ENCODE results near the gene OR51E1.

OR51E1 gene, protein sequence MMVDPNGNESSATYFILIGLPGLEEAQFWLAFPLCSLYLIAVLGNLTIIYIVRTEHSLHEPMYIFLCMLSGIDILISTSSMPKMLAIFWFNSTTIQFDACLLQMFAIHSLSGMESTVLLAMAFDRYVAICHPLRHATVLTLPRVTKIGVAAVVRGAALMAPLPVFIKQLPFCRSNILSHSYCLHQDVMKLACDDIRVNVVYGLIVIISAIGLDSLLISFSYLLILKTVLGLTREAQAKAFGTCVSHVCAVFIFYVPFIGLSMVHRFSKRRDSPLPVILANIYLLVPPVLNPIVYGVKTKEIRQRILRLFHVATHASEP

DNA sequence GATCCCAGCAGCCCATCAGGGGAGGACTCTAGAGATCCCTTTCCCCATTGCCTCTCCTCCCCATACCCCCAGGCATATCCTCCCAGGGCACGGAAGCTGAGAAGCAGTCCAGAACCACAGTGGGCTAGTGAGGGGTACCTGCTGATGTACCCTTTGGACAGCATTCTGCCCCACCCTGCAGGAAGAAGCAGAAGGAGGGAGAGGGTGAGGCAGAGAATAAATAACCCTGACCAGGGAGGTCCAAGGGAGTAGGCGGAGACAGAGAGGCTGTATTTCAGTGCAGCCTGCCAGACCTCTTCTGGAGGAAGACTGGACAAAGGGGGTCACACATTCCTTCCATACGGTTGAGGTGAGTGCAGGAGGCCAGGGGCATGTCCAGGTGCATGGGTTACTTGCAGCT lies at the start of gene OR51E1:
OR51E1 (plus strand) TSS at position 301 of the 400 bp plus-strand sequence. CDS start 8,545 bp downstream, outside the sequence.
- DNase-seq: no peak

DNA sequence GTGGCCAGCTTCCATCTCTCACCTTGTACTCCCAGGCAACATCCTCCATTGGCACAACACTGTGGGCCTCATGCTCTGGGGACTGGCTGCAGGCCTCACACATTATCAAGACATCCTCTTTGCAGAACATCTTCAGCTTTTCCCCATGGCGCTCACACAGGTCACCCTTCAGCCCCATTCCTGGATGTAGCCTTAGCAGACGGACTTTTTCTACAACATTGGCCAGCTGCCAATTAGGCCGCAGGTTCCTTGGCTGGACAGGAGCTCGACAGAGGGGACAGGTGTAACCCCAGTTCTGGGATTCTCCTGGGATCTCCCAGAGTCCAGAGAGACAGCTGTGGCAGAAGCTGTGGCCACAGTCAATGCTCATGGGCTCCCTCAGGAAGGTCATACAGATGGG lies 38.7 kb upstream of the OR51E1 start:
- DNase-seq: no peak

DNA sequence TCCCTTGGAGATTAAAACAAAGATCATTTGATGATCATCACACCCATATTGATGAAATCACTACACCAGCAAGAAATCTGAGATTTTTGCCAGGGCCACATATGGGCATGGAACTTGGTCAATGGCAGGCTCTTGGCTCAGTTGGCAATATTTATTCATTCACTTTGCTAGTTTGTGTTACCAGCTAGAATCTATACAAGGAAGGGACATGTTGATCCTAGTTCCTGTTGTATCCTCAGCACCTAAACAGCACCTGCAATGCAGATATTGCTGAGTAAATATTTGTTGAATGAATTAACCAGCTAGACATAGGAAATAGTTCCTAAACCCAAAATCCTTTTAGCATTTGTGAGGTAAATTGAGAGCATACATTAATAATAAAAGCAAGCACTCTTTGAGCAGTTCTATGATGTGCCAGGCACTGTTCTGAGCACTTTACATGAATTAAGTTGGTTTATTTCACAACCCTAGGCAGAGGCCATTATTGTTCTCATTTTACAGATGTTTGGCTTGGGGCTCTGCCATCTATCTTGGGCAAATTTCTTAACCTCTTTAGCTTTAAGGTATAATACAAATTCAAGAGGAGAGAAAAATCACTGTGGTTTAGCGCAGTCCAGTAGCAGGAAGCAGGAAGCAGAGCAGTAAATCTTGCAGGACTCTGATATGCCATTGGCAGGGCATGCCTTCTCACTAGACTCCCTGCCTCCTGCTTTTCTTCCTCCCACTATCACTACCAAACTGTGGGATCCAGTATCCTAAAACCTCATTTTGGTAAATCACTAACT lies 37.4 kb upstream of the OR51E1 start:
- DNase-seq: no peak

DNA sequence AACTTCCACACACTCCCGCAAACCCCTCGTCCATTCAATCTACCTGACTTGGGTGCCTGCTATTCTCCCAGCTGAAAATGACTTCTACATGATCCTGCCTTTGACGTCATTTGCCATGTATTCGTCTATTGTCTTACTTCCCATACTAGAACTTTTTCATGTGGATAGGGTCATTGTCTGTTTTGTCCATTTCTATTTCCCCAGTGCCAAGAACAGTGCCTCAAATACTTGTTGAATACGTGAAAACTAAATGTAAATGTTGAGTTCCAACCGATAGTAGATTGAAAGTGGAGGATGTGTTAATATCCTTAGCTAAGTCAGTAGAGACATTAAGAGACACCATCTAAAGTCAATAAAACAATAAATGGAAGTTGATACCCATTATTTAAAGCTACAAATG lies 36.7 kb upstream of the OR51E1 start:
- no peak for DNase-seq

DNA sequence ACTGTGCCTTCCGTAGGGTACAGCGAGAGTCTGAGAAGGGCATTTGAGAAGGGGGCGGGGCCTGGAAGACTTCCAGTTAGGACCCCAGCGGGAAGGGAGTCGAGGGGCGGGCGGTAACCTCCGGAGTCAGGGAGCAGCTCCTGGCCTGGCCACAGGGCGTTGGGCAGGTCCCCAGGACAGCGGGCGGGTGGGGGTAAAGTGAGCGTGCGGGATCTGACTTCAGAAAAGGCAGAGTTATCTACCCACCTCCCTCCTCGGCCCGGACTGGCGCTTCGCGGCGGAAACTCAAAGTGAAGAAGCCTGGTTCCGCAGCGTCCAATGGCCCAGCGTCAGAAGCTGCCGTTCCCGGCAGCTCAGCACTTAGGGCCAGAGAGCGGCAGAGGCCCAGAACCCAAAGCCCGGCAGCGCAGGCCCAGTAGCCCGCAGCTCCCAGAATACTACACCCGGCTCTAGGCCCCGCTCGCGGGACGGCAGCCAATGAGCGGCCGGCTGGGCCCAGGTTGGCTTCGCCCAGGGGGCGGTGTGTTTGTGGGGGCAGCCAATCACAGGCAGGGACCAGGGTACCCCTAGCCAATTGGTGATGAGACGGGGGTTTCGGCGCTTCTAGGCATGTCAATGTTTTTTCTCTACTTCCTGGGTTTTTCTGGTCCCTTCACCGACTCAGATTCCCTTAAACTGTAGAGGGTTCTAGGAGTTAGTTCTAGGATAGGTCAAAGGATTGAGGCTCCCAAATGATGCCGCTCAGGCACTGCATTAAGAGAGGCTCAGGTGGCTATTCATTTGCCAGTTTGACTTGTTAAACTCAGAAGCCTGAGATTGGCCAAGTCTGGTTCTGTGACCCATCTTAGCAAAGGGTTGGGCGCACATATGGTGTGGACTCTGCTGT lies 35.8 kb upstream of the OR51E1 start, which contains the start of gene TRIM68:
TRIM68 (minus strand) TSS at position 451 of the 886 bp plus-strand sequence. CDS start 2,727 bp downstream, outside the sequence.
- peak; percentile 93 for DNase-seq

DNA sequence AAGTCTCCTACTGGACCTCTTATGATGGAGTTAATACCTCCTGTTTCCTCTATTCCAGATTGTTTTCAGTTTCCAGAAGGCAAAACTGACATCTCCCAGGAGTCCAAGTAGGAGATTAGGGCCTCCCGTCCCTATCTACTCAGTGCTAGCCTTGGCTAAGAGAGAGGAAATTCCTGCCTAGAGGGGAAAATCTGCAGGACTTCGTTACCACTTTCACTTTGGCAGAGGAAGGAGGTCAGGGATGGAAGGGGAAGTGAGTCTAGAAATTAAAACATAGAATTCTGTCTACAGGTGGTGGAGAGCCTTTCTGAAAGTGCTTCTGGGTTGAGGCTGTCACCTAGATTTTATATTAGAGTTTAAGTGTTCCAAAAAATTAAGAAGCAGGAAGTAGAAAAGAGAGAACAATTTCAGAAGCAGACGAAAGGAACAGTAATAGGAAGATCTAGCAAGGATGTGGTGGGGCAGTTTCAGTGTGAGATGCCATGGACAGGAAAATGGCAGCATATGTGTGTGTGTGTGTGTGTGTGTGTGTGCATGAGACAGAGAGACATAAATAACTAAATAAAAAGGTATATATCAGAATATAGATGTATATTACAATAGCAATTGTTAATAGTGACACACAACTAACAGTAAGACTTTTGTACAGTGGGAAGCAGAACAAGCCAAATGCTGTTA lies 33.4 kb upstream of the OR51E1 start:
- DNase-seq: no peak

DNA sequence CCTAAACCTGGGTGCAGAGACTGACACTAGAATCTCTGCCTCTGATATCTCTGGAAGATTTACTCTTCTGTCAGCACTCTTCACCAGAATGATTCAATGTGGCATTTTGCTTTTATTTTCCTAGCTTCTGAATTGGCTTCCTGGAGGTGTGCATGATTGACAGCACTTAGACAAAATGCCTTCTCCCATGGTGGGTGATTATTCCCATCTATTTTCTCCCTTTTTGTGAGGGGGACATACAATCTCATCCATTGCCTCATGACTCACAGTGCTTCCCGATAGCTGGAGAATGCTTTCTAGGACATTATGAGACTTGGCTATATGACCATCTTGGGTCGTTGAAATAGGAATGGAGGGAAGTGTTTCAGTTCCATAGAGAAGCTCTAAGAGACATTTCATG lies 31.8 kb upstream of the OR51E1 start:
- no peak for DNase-seq

DNA sequence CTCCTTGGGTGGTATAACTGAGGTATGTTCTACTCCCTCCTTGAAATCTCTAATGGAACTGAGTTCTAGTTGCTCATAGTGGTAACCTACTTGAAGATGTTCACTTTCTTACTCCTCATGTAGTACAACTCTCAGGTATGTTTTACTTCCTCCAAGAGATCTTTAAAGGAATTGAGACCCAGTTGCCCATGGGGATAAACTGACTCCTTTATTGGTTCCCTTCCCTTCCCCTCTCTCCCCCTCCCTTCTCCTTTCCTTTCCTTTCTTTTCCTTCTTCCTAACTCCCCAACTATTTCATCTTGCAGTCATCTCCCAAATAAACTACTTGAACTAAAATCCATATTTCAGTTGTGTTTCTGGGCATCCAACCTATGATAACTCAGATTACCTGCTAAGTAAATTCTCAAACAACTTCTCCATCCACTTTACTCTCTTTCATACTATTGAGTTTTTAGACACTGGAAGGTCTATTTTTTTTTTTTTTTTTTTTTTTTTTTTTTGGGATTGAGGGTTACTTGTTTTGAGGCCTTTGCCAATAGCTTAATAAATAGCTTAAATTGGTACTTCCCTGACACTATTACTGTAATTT lies 27.8 kb upstream of the OR51E1 start:
- no peak for DNase-seq

DNA sequence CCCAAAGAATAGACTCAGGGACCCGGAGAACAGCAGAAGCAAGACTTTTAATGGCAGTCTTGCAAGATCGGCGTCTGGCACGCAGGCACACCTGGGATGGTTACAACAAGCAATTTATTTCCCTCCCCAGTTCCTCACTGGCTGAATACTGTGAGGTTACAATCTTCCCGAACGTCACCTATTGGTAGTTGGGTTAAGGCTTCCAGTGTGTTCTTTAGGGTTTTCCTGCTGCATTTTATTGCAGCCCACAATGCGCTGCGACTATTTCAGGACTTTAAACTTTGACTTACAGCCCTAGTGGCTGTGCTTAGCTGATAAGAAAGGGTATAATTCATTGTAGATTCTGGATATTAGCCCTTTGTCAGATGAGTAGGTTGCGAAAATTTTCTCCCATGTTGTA lies 24.3 kb upstream of the OR51E1 start:
- DNase-seq: no peak

DNA sequence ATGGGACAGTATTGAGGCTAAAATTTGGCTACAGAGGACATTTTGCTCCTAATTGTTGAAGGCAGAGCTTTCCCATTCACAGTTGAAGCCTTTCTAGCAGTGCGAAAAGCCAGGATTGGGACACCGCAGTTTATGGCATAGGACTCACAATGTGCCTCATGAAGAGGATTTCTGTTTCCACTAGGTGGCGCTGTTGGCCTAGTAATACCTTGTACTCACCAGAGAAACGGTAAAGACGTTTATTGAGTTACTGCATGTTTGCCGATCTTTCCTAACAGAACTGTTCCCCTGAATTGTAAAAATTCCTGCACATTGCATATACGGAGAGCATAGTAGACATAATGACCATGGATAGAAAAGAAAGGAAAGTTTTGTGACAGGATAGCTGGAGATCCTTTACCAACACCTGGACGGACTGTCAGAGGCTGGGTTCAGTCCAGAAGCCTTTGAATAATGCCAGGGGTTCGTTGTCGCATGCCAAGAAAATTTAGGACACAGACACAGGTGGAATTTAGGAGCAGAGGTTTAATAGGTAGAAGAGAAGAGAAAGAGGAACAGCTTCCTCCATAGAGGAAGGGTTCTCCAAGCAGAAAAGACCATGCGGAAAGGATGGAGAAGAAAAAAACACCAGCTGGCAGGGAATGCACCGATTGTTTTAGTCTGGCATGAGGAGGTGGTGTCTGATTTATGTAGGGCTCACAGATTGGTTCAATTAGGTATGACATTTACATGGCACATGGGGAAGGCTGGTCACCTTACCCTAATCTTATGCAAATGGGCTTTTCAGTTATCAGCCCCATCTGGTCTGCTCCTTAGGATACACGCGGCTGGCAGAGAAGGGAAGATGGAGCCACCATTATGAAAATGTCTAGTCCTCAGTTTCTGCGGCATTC lies 17.3 kb upstream of the OR51E1 start:
- DNase-seq: no peak

DNA sequence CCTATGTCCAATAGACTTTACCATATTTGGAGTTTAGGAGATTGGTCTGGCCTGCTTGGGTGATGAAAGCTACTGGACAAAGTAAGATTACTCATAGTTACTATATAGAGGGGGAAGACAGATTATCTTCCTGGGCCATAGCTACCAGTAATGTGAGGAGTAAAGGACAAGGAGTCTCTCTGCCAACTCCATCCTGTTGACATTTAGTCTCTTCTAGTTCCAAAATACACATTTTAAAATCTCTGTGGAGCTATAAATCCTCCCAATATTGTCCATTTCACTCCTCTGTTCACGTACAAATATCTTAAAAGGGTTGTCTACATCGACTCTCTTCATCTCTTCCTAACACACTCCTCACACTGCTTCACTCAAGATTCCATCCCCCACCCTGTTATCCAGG lies 7.6 kb upstream of the OR51E1 start:
- DNase-seq: no peak

DNA sequence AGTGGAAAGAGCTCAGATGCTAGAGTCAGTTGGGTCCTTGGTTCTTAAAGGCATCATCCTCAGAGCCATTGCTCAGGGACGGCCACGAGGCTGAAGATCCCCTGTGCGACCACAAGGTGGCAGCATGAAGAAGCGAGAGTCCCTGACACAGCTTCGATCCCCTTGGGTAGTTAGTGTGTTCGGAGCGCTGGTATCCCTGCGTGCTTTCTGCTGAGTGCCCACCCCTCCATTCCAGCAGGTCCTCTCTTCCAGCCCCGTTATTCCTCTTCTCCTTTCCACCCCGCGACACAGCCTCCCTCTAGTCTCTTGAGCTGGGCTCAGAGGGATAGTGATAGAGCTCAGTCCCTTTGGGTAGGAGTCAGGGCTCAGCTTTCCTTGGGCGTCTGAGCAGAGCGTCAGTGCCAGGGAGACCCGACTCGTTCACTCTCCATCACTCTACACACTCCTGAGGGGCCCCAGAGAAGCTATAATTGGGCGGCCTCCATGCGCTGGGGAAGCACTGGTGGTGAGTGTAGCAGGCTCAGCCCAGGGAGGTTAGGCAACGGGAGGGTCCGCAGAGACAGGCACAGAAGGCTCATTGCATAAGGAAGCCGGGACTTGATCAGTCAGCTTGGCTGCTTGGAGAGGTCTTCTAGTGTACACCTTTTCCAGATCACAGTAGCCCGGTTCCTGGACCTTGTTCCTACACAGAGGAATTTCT lies 6.7 kb upstream of the OR51E1 start, which contains the start of gene OR51D1:
OR51D1 (plus strand) TSS at position 516 of the 700 bp plus-strand sequence. CDS start 2,314 bp downstream, outside the sequence.
- peak; percentile 58 for DNase-seq

DNA sequence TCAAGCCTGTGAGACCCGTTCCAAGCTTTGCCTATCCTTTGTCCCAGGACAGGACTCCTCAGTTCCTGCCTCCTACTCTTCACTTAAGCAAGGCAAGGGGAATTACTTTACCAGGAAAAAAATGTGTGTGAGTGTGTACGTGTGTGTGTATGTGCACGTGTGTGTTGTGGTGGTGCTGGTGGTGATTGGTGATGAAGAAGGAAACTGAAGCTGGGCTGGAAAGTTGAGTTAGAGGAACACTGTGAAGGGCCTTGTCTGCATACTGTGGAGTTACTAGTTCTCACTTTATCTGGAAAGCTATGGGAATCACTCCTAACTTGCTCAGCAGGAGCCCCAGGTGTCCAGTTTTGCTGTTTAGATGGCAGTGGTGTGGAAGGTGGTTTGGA lies 6.1 kb upstream of the OR51E1 start:
- DNase-seq: no peak

DNA sequence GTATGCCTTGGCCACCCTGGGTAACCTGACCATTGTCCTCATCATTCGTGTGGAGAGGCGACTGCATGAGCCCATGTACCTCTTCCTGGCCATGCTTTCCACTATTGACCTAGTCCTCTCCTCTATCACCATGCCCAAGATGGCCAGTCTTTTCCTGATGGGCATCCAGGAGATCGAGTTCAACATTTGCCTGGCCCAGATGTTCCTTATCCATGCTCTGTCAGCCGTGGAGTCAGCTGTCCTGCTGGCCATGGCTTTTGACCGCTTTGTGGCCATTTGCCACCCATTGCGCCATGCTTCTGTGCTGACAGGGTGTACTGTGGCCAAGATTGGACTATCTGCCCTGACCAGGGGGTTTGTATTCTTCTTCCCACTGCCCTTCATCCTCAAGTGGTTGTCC lies 3.9 kb upstream of the OR51E1 start:
- DNase-seq: no peak

DNA sequence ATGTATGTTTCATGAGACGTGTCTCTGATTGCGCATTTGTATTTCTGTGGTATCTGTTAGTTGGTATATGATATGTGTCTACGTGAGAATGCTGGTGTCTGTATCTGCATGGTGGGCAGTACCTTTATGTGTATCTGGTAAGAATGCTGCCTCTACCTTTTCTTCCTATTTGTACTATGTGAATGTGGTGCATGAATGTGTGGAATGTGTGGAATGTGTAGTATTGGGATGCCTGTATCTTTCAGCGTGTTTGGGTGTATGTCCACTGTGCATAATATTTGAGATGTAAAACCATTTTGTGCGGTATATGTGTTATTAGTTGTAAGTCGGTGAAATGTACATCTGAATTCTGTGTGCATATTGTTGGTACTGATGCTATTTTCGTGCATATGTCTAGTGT lies 2.3 kb upstream of the OR51E1 start:
- no peak for DNase-seq

DNA sequence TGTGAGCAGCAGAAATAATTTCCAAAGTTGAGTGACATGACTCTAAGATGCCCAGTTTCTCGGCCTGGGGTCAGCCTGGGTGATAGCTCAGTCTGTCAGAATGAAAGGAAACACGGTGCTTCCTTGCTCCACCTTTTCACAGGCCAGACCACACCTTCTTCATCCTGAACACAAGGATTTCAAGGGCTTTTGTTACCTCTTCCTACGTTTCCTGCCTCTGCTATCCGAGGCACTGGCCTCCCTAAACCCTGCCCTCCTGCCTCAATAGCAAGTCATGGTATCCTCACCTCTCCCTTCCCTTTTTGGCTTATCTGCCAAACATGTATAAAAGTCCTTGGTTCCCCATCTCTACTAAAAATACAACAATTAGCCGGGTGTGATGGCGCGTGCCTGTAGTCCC lies 1.7 kb upstream of the OR51E1 start:
- DNase-seq: no peak

DNA sequence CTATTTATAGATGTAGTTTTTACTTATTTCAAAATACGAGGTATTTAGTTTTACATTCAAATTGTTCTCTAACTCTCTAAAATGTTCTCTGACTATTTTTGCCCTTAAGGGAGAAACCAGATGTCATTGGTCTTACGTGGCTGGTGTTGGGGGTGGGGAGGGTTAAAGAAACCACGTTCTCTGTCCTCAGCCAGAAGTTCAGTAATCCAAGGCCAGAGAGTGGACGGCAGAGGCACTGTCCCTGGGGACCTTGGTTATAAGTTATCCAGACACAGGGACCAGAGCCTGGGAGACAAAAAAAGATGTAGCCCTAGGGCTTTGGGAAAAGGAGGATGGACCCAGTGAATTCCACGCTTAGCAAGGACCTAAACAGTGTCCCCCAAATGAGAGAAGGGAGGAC lies 706 bp upstream of the OR51E1 start:
- DNase-seq: no peak

DNA sequence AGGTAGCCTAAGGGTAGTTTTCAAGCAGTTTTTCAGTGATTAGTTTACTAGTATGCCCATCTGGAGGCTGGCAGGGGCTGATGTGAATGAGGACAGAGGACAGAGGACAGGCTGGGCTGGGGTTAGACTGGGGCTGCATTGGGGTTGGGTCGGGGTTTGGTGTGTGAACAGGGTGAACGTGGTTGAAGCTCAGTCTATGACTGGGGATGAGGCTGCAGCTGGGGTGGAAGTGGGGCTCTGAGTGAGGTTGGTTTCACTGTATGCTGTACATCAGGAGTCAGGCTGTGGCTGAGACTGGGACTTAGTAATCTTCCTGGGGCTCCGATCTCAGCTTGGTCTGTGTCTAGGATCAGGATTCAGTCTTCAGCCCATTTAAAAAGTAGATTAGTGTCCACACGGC lies 451 bp downstream of the OR51E1 start:
- DNase-seq: no peak

DNA sequence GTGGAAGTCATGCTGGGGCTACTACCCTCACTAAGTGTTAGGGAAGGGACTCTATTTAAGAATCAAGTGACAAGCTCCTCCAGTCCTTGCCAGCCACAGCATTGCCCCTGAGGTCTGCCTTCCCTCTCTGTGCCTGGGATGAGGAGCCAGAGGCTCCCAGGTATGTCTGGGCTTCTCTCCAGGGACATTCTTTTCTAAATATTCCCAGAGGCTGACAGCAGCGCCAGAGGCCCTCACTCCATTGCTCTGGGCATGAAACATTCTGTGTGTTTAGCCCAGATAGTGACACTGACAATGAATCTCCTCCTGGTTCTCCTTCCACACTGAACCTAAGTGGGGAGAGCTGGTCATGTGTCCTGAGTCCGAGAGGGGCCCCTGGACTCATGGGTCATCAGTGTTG lies 2.2 kb downstream of the OR51E1 start:
- DNase-seq: no peak

DNA sequence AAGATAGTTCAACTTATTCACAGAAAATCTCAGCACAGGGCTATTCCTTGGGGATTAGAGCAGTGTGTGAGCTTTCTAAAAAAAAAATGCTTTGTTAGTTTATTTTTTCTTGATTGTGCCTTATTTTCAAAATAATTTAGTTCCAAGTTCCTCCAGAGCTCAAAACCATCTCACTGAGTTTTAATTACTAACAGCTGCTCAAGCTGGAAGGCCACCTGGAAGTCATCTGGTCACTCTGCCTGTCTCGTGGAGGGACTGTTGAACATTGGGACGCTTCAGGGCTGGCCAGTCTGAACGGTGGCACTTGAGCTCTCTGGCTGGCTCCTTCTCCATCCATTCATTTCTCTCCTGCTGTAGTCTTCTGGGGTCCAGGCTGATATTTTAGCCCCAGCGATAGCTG lies 4.0 kb downstream of the OR51E1 start:
- DNase-seq: no peak
